Activated CD8-positive, alpha-beta T cell treated with anti-CD3 and anti-CD28 coated beads for 36 hours (primary cell): Measurements from ENCODE around the gene KIF17. TPM values are rescaled to one million over a fixed set of nuclear protein-coding genes. Genes with fewer than 3 reads are reported as not detected.
A peak's percentile ranks its signal among the peaks of the same experiment; 100 is the strongest.

Experiments
- ATAC-seq: fragments of 200-7000 bp; cut with Tn5 transposase; one replicate; pipeline ENCODE4 v1.10.0; 2021; ENCODE audit warnings: mild to moderate bottlenecking, moderate library complexity
- CTCF ChIA-PET: fragments of 350-600 bp; sonication (Branson Sonifier 250); formaldehyde crosslinking; loops from one replicate; lab custom pipeline; 2021; ENCODE audit warnings: antibody characterized with exemption; lab: Charles Lee
- POLR2A ChIA-PET: fragments of 350-600 bp; sonication (Branson Sonifier 250); formaldehyde crosslinking; loops from one replicate; lab custom pipeline; 2021; ENCODE audit warnings: antibody characterized with exemption; lab: Charles Lee
- DNase-seq: peaks from one replicate; pipeline ENCODE4 v3.0.0-alpha.2; 2020
- H3K27ac Mint-ChIP-seq: one replicate; pipeline ENCODE4 v1.8.0; 2021; ENCODE audit warnings: mild to moderate bottlenecking, mixed read lengths
- H3K27me3 Mint-ChIP-seq: one replicate; pipeline ENCODE4 v1.8.0; 2021; ENCODE audit warnings: mixed read lengths
- H3K36me3 Mint-ChIP-seq: one replicate; pipeline ENCODE4 v1.8.0; 2021; ENCODE audit warnings: low read depth, mixed read lengths
- H3K4me1 Mint-ChIP-seq: one replicate; pipeline ENCODE4 v1.8.0; 2021; ENCODE audit warnings: low read depth, mixed read lengths
- H3K4me3 Mint-ChIP-seq: one replicate; pipeline ENCODE4 v1.8.0; 2021; ENCODE audit warnings: mild to moderate bottlenecking, moderate library complexity, mixed read lengths
- H3K9me3 Mint-ChIP-seq: one replicate; pipeline ENCODE4 v1.8.0; 2021; ENCODE audit warnings: mixed read lengths
- intact Hi-C: fragments of 100-400 bp; cut with micrococcal nuclease; formaldehyde crosslinking; loops from one replicate; pipeline ENCODE4 v1.10.0; 2022
- total RNA-seq, 2 experiments: library from RNA; stranded (reverse); gene quantifications; one replicate each; pipeline ENCODE4 v1.2.3, GENCODE V29; 2021
- TF ChIP-seq, protein P1 (sequence below): fragments of 200-600 bp; IDR thresholded peaks from one replicate; pipeline ENCODE4 v1.8.0; 2022; ENCODE audit warnings: antibody characterized with exemption, mild to moderate bottlenecking

The KIF17 gene
- total RNA-seq, 2 experiments from 2014 or later: not detected

DNA sequence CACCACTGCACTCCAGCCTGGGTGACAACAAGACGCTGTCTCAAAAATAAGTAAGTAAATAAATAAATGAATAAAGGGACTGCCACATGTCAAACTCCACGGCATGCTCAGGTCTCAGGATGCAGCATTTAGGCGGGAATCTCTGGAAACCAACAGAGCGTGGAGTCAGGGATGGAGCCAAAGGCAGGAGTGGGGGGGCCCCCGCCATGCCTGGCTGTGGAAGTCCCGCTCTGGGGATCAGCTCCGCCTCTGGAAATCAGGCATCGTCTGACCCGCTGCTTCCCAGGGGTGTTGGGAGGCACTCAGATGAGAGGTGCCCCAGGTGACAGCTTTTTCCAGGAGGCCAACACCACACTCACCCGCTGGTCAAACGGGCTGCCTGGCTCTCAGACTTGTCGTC, 20.2 kb downstream of the KIF17 start:
- Mint-ChIP-seq H3K9me3 (no peaks in the 10 kb centered on the region), H3K4me3 (no peak overlapping the region), H3K27ac (no peak overlapping the region), H3K4me1 (no peaks in the 10 kb centered on the region), H3K36me3 (no peaks in the 10 kb centered on the region), H3K27me3 (no peaks in the 10 kb centered on the region)
- ATAC-seq (no peak), DNase-seq (no peak)
- TF ChIP-seq, protein P1, sequence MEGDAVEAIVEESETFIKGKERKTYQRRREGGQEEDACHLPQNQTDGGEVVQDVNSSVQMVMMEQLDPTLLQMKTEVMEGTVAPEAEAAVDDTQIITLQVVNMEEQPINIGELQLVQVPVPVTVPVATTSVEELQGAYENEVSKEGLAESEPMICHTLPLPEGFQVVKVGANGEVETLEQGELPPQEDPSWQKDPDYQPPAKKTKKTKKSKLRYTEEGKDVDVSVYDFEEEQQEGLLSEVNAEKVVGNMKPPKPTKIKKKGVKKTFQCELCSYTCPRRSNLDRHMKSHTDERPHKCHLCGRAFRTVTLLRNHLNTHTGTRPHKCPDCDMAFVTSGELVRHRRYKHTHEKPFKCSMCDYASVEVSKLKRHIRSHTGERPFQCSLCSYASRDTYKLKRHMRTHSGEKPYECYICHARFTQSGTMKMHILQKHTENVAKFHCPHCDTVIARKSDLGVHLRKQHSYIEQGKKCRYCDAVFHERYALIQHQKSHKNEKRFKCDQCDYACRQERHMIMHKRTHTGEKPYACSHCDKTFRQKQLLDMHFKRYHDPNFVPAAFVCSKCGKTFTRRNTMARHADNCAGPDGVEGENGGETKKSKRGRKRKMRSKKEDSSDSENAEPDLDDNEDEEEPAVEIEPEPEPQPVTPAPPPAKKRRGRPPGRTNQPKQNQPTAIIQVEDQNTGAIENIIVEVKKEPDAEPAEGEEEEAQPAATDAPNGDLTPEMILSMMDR: no peak
- ChIA-PET CTCF (interaction anchor here (0.9 to 8.8 kb wide), 19 partner anchors 9 to 497 kb away, joined by 3 to 104 read pairs (median 6); partner anchors contain the start of genes DDOST, HP1BP3 and PINK1), POLR2A (no interaction called here)
- intact Hi-C loops: loop anchor here (10.0 kb wide), 1 partner anchor 497 kb away; no protein-coding TSS in a partner anchor

GRCh38 chr1:20696397-20697333, 21.1 kb downstream of the KIF17 start:
- POLR2A ChIA-PET: no interaction called here
- H3K27me3 Mint-ChIP-seq: no peaks in the 10 kb centered on the region
- no peaks in the 10 kb centered on the region for H3K4me1 Mint-ChIP-seq
- H3K27ac Mint-ChIP-seq: peak overlapping the region; percentile 70
- H3K36me3 Mint-ChIP-seq: no peaks in the 10 kb centered on the region
- peak overlapping the region; percentile 79 for H3K4me3 Mint-ChIP-seq
- DNase-seq (peak; percentile 84), ATAC-seq (peak; percentile 96)
- intact Hi-C loops: loop anchor here (10.0 kb wide), 1 partner anchor 498 kb away; no protein-coding TSS in a partner anchor
- TF ChIP-seq, protein P1: peak; percentile 98
- CTCF ChIA-PET: interaction anchor here (0.6 to 8.8 kb wide), 70 partner anchors 9 to 672 kb away, joined by 3 to 104 read pairs (median 4); partner anchors contain the start of genes DDOST, HP1BP3, KIF17 and PINK1
- H3K9me3 Mint-ChIP-seq: no peaks in the 10 kb centered on the region

DNA sequence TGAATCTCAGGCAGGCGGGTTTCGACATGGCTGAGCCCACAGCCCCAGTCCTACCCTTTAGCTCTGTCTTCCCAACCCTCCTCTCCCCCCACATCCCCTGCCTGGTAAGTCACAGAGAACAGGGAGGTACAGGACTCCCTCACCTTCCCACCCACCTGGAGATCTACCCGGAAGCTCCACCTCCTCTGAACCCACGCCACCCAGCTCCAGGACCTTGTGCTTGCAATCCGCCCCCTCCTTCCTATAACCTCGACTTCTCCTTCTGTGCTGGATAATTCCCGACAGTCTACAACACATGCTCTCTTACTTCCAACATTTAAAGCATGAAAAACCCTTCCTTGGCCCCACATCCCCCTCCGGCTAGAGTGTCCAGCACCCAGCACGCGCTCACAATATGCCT, 22.3 kb downstream of the KIF17 start:
- DNase-seq (no peak), ATAC-seq (no peak)
- ChIA-PET CTCF (interaction anchor here (1.0 to 8.8 kb wide), 5 partner anchors 11 to 499 kb away, joined by 3 to 104 read pairs (median 18); partner anchors contain the start of gene SH2D5), POLR2A (no interaction called here)
- Mint-ChIP-seq H3K27ac (no peak overlapping the region), H3K9me3 (no peaks in the 10 kb centered on the region), H3K27me3 (no peaks in the 10 kb centered on the region), H3K4me3 (no peak overlapping the region), H3K4me1 (no peaks in the 10 kb centered on the region), H3K36me3 (no peaks in the 10 kb centered on the region)
- TF ChIP-seq, protein P1: no peak
- intact Hi-C loops: loop anchor here (10.0 kb wide), 1 partner anchor 499 kb away; no protein-coding TSS in a partner anchor

DNA sequence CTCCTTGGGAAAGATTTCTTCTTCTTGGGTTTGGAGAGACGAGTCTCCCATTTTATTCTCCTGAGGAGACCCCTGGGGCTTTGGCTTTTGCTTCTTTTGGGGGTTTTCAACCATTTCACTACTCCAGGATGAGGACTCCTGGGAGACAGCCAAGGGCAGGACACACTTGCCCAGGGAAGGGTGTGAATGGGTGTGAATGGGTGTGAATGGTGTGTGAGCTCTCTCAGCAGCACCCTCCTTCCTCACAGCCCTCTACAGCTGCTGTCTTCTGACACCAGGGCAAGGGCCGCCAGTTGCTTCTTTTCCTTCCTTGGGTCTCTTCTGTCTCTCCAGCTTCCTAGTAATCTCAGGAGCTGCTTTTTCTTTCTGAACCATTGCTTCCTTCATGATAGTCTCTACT, 24.2 kb downstream of the KIF17 start:
- H3K4me3 Mint-ChIP-seq: no peak overlapping the region
- TF ChIP-seq, protein P1: no peak
- H3K27ac Mint-ChIP-seq: no peak overlapping the region
- DNase-seq (no peak), ATAC-seq (no peak)
- intact Hi-C loops: loop anchor here (10.0 kb wide), 1 partner anchor 501 kb away; no protein-coding TSS in a partner anchor
- no peaks in the 10 kb centered on the region for H3K36me3 Mint-ChIP-seq
- ChIA-PET POLR2A (no interaction called here), CTCF (interaction anchor here (0.7 to 8.8 kb wide), 3 partner anchors 9 to 501 kb away, joined by 3 to 104 read pairs (median 3); no protein-coding TSS in a partner anchor)
- H3K9me3 Mint-ChIP-seq: no peaks in the 10 kb centered on the region
- no peaks in the 10 kb centered on the region for H3K4me1 Mint-ChIP-seq
- H3K27me3 Mint-ChIP-seq: no peaks in the 10 kb centered on the region
